DND-41 (cell line): Measurements from ENCODE around the gene UGT1A5.

Experiments
- EZH2 ChIP-seq: IDR thresholded peaks from 3 replicates; pipeline ENCODE4 v1.6.1; 2012; ENCODE audit warnings: borderline replicate concordance, low read depth, mild to moderate bottlenecking, moderate library complexity, low read length, inconsistent platforms; ENCODE audit not compliant: severe bottlenecking
- TF ChIP-seq, protein P1 (sequence below): IDR thresholded peaks from 2 replicates; pipeline ENCODE4 v1.5.1; 2012; ENCODE audit warnings: borderline replicate concordance, low read length, moderate library complexity, mild to moderate bottlenecking; ENCODE audit not compliant: poor library complexity, severe bottlenecking; ENCODE audit errors: extremely low read depth

DNA sequence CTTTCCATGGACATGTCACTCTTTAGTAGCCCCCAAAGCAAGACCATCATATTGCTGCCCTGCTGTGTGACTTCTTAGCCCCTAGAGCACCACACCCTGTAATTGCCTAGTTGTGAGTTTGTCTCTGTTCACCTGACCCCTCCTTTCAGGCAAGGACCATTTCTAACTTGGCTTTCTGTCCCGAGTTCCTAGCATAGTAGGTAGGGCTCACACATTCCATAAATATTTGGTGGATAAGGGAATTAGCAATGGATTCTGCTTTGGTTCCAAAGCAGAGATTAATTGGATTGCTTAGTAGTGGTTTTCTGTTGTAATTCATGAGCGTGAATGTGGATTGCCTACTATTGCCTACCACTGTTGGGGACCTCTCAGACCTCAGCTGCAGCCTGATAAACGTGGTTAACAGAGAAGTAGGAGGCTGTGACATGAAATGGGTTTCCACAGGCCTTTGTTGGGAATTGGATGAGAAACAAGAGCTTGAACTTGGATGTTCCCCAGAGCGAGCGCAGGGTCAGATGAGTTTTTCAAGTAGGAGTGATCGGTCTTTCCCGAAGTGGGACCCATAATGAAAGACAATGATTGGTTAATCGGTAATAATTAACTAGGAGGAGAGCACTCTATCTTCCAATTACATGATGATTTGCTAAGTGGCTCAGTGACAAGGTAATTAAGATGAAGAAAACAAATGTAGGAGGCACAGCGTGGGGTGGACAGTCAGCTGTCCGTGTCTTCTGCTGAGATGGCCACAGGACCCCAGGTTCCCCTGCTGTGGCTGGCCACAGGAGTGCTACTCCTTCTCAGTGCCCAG, 34.0 kb downstream of the UGT1A5 start:
- TF ChIP-seq EZH2, result no peak
- TF ChIP-seq, protein P1, sequence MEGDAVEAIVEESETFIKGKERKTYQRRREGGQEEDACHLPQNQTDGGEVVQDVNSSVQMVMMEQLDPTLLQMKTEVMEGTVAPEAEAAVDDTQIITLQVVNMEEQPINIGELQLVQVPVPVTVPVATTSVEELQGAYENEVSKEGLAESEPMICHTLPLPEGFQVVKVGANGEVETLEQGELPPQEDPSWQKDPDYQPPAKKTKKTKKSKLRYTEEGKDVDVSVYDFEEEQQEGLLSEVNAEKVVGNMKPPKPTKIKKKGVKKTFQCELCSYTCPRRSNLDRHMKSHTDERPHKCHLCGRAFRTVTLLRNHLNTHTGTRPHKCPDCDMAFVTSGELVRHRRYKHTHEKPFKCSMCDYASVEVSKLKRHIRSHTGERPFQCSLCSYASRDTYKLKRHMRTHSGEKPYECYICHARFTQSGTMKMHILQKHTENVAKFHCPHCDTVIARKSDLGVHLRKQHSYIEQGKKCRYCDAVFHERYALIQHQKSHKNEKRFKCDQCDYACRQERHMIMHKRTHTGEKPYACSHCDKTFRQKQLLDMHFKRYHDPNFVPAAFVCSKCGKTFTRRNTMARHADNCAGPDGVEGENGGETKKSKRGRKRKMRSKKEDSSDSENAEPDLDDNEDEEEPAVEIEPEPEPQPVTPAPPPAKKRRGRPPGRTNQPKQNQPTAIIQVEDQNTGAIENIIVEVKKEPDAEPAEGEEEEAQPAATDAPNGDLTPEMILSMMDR, result no peak
